Tibial nerve (tissue), 4 donors: ENCODE measurements around the gene ZNF821. TPM values are rescaled to one million over a fixed set of nuclear protein-coding genes. Genes with fewer than 3 reads are reported as not detected.

Experiments used
- DNase-seq, 2 donors: peaks; one replicate each; pipeline ENCODE4 v3.0.0-alpha.2; 2019; ENCODE audit warnings: low spot score in 2 of 2
- H3K27ac ChIP-seq, 4 donors: fragments of 200-600 bp; sonication (generic) in 3 of 4; one replicate each; pipeline ENCODE4 v1.5.1; 2017 to 2019; ENCODE audit warnings: mild to moderate bottlenecking in 1 of 4
- H3K27me3 ChIP-seq, 2 donors: fragments of 200-600 bp; sonication (generic) in 1 of 2; one replicate each; pipeline versions ENCODE4 v1.5.1 to v1.6.0; 2017 to 2019
- H3K36me3 ChIP-seq, 3 donors: fragments of 200-600 bp; sonication (generic); one replicate each; pipeline ENCODE4 v1.5.1; 2018 to 2019
- H3K4me1 ChIP-seq, 4 donors: fragments of 200-600 bp; sonication (generic) in 3 of 4; one replicate each; pipeline ENCODE4 v1.5.1; 2017 to 2019
- H3K4me3 ChIP-seq, 4 donors: fragments of 200-600 bp; sonication (generic) in 3 of 4; one replicate each; pipeline ENCODE4 v1.5.1; 2017 to 2019; ENCODE audit warnings: mild to moderate bottlenecking in 1 of 4, moderate library complexity in 1 of 4
- H3K9me3 ChIP-seq, 4 donors: fragments of 200-600 bp; sonication (generic) in 3 of 4; one replicate each; pipeline ENCODE4 v1.5.1; 2017 to 2019
- CTCF ChIP-seq, 5 experiments: fragments of 200-600 bp in 3 of 5; fragments of 450-650 bp in 2 of 5; sonication (generic) in 3 of 5; IDR thresholded peaks; one replicate each; pipeline ENCODE4 v1.5.1; 2016 to 2019; ENCODE audit warnings: antibody characterized with exemption in 5 of 5, mild to moderate bottlenecking in 3 of 5, moderate library complexity in 2 of 5
- EP300 ChIP-seq, 2 donors: sonication (generic); formaldehyde crosslinking; IDR thresholded peaks; one replicate each; pipeline ENCODE4 v1.6.1; 2017; ENCODE audit warnings: antibody characterized with exemption in 2 of 2, mild to moderate bottlenecking in 1 of 2
- POLR2A ChIP-seq, 2 donors: fragments of 450-650 bp; IDR thresholded peaks; one replicate each; pipeline ENCODE4 v1.6.1; 2017; ENCODE audit warnings: antibody characterized with exemption in 2 of 2, mild to moderate bottlenecking in 2 of 2, moderate library complexity in 2 of 2
- WGBS, 2 donors: methylation state at CpG; one replicate each; pipeline ENCODE4 v1.1.5; 2018; 5-methylcytosine and 5-hydroxymethylcytosine counted together
- total RNA-seq, 4 donors: library from RNA; depleted of rRNA; stranded (reverse); fragments of >200 nt; gene quantifications; one replicate each; pipeline ENCODE4 v1.1.0, GENCODE V29; 2016

Gene ZNF821
- total RNA-seq, 4 donors from 2014 or later, result 3.5 to 18.9 (median 4.3) TPM

- 83 to 85% methylated on average over 6 of the region's 6 CpGs for WGBS, 2 donors
- Histone ChIP-seq H3K27ac (no peak overlapping the region), H3K27me3 (no peaks in the 10 kb centered on the region), H3K36me3 (peaks cover 0 to 55% (median 9%) of the 10 kb centered on the region in 3 donors), H3K4me1 (peaks cover 0 to 29% (median 9%) of the 10 kb centered on the region in 4 donors), H3K9me3 (no peaks in the 10 kb centered on the region), H3K4me3 (no peak overlapping the region)
- no peak for DNase-seq
- TF ChIP-seq EP300 (IDR thresholded peaks at IDR 0.05) (no peak), POLR2A (IDR thresholded peaks at IDR 0.05) (no peak), CTCF (IDR thresholded peaks at IDR 0.05) (no peak)
These were observed 35.4 kb downstream of the ZNF821 start for GRCh38 chr16:71848622-71849021.

- H3K27me3 ChIP-seq, result no peaks in the 10 kb centered on the region
- no peaks in the 10 kb centered on the region for H3K9me3 ChIP-seq
- peak overlapping the region in 3 of 4 donors; percentile 77 to 100 (median 99) for H3K4me3 ChIP-seq
- TF ChIP-seq POLR2A (IDR thresholded peaks at IDR 0.05), result no peak
- TF ChIP-seq EP300 (IDR thresholded peaks at IDR 0.05), result no peak
- TF ChIP-seq CTCF (IDR thresholded peaks at IDR 0.05), result no peak
- peak overlapping the region in 1 of 4 donors; percentile 93 for H3K27ac ChIP-seq
- 61 to 69% methylated on average over 3 of the region's 3 CpGs for WGBS, 2 donors
- peaks cover 0 to 40% (median 9%) of the 10 kb centered on the region in 3 donors for H3K36me3 ChIP-seq
- H3K4me1 ChIP-seq, result peaks cover 0 to 25% (median 7%) of the 10 kb centered on the region in 4 donors
- no peak for DNase-seq
These were observed 36.9 kb downstream of the ZNF821 start for GRCh38 chr16:71847096-71847495.

GRCh38 chr16:71846431-71846830 lies 37.6 kb downstream of the ZNF821 start:
- WGBS, 2 donors, result 0% methylated on average over 20 of the region's 20 CpGs
- Histone ChIP-seq H3K4me1 (peaks cover 0 to 24% (median 7%) of the 10 kb centered on the region in 4 donors), H3K27me3 (no peaks in the 10 kb centered on the region), H3K9me3 (no peaks in the 10 kb centered on the region), H3K27ac (peak overlapping the region; percentile 84 to 93 (median 90)), H3K36me3 (peaks cover 0 to 33% (median 9%) of the 10 kb centered on the region in 3 donors), H3K4me3 (peak overlapping the region; percentile 66 to 100 (median 88))
- DNase-seq, result no peak
- TF ChIP-seq EP300 (IDR thresholded peaks at IDR 0.05) (no peak), POLR2A (IDR thresholded peaks at IDR 0.05) (no peak), CTCF (IDR thresholded peaks at IDR 0.05) (no peak)

DNA sequence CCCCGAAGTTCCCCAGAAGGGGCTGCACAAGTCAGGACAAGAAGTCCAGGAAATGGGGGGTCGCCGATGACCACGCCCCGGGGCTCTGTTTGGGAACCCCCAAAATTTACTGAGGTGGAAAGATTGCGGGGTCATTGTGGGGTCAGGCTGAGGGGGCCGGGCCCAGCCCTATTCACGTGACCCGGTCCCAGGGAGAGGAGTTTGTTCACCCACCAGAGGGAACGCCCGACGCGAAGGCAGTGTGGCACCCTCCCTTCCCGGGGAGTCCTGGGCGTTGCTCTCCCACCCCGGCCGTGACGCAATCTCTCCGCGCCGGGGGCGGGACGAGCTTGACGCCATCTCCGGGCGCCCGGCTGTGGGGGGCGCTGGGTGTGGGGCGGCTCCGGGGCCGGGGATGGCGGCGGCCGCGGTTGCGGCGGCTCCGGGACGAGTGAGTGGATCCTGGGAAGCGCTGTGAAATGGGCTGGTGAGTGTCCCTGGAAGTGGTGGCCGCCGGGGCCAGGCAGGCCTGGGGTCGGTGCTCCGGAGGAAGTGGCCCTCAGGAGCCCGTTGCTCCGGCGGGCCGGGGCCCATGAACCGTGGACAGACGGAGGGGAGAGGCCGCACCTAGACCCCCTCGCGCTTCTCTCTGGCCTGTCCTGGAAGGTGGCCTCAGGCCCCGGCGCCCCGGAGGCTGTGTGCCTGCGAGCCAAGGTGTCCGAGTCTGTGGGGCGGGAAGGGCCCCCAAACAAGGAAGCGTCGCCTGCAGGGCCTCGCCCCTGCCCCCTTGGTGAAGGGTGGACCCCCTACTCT lies 38.1 kb downstream of the ZNF821 start, which contains the start of gene ATXN1L:
Gene ATXN1L (plus strand): TSS at position 338 of the 792 bp plus-strand sequence. CDS start 3,765 bp downstream, outside the sequence.
- peak; percentile 82 to 86 for DNase-seq
- peaks cover 0 to 27% (median 6%) of the 10 kb centered on the region in 3 donors for H3K36me3 ChIP-seq
- peaks cover 0 to 24% (median 7%) of the 10 kb centered on the region in 4 donors for H3K4me1 ChIP-seq
- H3K9me3 ChIP-seq, result no peaks in the 10 kb centered on the region
- H3K4me3 ChIP-seq, result peak within 1 kb of the TSS; percentile 66 to 100 (median 88)
- no peaks in the 10 kb centered on the region for H3K27me3 ChIP-seq
- TF ChIP-seq POLR2A (IDR thresholded peaks at IDR 0.05) (peak; percentile 56 to 87), CTCF (IDR thresholded peaks at IDR 0.05) (peak in 3 of 5 experiments; percentile 7 to 50 (median 29)), EP300 (IDR thresholded peaks at IDR 0.05) (peak; percentile 90 to 96)
- WGBS, 2 donors, result 0 to 2% methylated on average over 26 to 30 of the region's 62 CpGs
- H3K27ac ChIP-seq, result peak within 1 kb of the TSS; percentile 84 to 93 (median 90)

- Histone ChIP-seq H3K4me3 (no peak overlapping the region), H3K36me3 (peaks cover 0 to 4% (median 0%) of the 10 kb centered on the region in 3 donors), H3K9me3 (no peaks in the 10 kb centered on the region), H3K4me1 (peaks cover 0 to 24% (median 7%) of the 10 kb centered on the region in 4 donors), H3K27me3 (no peaks in the 10 kb centered on the region), H3K27ac (no peak overlapping the region)
- WGBS, 2 donors, result 65 to 68% methylated on average over 2 of the region's 2 CpGs
- no peak for DNase-seq
- TF ChIP-seq EP300 (IDR thresholded peaks at IDR 0.05), result no peak
- TF ChIP-seq CTCF (IDR thresholded peaks at IDR 0.05), result no peak
- no peak for TF ChIP-seq POLR2A (IDR thresholded peaks at IDR 0.05)
These were observed 40.4 kb downstream of the ZNF821 start for GRCh38 chr16:71843572-71843971.
